H1 (cell line): ENCODE results near the gene SLC26A4. TPM values are rescaled to one million over a fixed set of nuclear protein-coding genes. Genes with fewer than 3 reads are reported as not detected.

Experiments
- ASH2L ChIP-seq: fragments of 200-600, 300-600 bp; sonication (generic); IDR thresholded peaks from one replicate; pipeline ENCODE4 v1.7.1; 2017; ENCODE audit warnings: low read length
- CEBPB ChIP-seq: IDR thresholded peaks from 2 replicates; pipeline ENCODE4 v1.6.1; 2012; ENCODE audit warnings: low read depth, low read length
- CTCF ChIP-seq, 3 experiments: IDR thresholded peaks; 1 replicate in 2 of 3; 2 replicates in 1 of 3; pipeline versions ENCODE4 v1.5.1 to v1.6.1; 2011; ENCODE audit warnings: low read length in 3 of 3, mild to moderate bottlenecking in 3 of 3, inconsistent platforms in 2 of 3, low read depth in 1 of 3, moderate library complexity in 1 of 3; ENCODE audit not compliant: insufficient read depth in 1 of 3; ENCODE audit errors: control extremely low read depth in 1 of 3
- EP300 ChIP-seq, 2 experiments: IDR thresholded peaks; 1 replicate in 1 of 2; 2 replicates in 1 of 2; pipeline ENCODE4 v1.6.1; 2011 to 2012; ENCODE audit warnings: low read depth in 2 of 2, low read length in 2 of 2, mild to moderate bottlenecking in 2 of 2, borderline replicate concordance in 1 of 2, inconsistent platforms in 1 of 2, moderate library complexity in 1 of 2
- FOSL1 ChIP-seq: IDR thresholded peaks from 2 replicates; pipeline ENCODE4 v1.6.1; 2011; ENCODE audit warnings: mild to moderate bottlenecking, low read depth, low read length, moderate library complexity; ENCODE audit not compliant: insufficient read depth
- HDAC6 ChIP-seq: IDR thresholded peaks from one replicate; pipeline ENCODE4 v1.7.1; 2012; ENCODE audit warnings: low read depth, mild to moderate bottlenecking, inconsistent platforms, low read length, moderate library complexity
- MAFK ChIP-seq: IDR thresholded peaks from 2 replicates; pipeline ENCODE4 v1.6.1; 2012; ENCODE audit warnings: low read depth, mild to moderate bottlenecking, improper control_type of control experiment, low read length
- PHF8 ChIP-seq: fragments of 200-600 bp; sonication (generic); conservative IDR thresholded peaks from 2 replicates; pipeline ENCODE4 v1.7.1; 2012; ENCODE audit warnings: low read depth, mild to moderate bottlenecking, inconsistent platforms, low read length, moderate library complexity
- POLR2A ChIP-seq, 2 experiments: IDR thresholded peaks; 1 replicate in 1 of 2; 2 replicates in 1 of 2; pipeline ENCODE4 v1.6.1; 2011; ENCODE audit warnings: low read depth in 2 of 2, low read length in 2 of 2, mild to moderate bottlenecking in 2 of 2; ENCODE audit errors: control extremely low read depth in 1 of 2
- POLR2AphosphoS5 ChIP-seq: IDR thresholded peaks from 2 replicates; pipeline ENCODE4 v1.6.1; 2011; ENCODE audit warnings: low read depth, low read length
- SIN3A ChIP-seq, 2 experiments: IDR thresholded peaks in 1 of 2; conservative IDR thresholded peaks in 1 of 2; 2 replicates each; pipeline ENCODE4 v1.6.1; 2011 to 2012; ENCODE audit warnings: low read length in 2 of 2, improper control_type of control experiment in 1 of 2, low read depth in 1 of 2, mild to moderate bottlenecking in 1 of 2
- SIX5 ChIP-seq: IDR thresholded peaks from 2 replicates; pipeline ENCODE4 v1.6.1; 2011; ENCODE audit warnings: mild to moderate bottlenecking, low read depth, low read length
- SP4 ChIP-seq: IDR thresholded peaks from 2 replicates; pipeline ENCODE4 v1.6.1; 2012; ENCODE audit warnings: low read length, inconsistent platforms
- SRF ChIP-seq: IDR thresholded peaks from 2 replicates; pipeline ENCODE4 v1.6.1; 2011; ENCODE audit warnings: mild to moderate bottlenecking, low read depth, low read length, moderate library complexity
- polyA plus RNA-seq, 7 experiments: library from polyadenylated mRNA; depleted of rRNA in 3 of 7; stranded (reverse) in 5 of 7; unstranded in 2 of 7; fragments of >200 nt in 5 of 7; fragments of 200-250 nt in 2 of 7; gene quantifications; 1 replicate in 5 of 7; 2 replicates in 1 of 7; 4 replicates in 1 of 7; pipeline versions ENCODE4 v1.2.1 to v1.2.3, GENCODE V29; 2011 to 2013; ENCODE audit warnings: missing spikeins in 2 of 7, mixed read lengths in 2 of 7
- total RNA-seq: library from RNA; stranded (reverse); fragmentation: NEBNext Ultra II Directional; extraction: Animal tissue kit (Norgen Biotek cat#: 25700); gene quantifications from 2 replicates; pipeline ENCODE4 v1.2.1, GENCODE V29; 2021

Gene SLC26A4
- total and polyA plus RNA-seq, 2 of the 8 experiments (the other 6 are each of a cell fraction or from before 2014, with no cell fraction given) = 0.11 to 0.35 TPM

- TF ChIP-seq CTCF (IDR thresholded peaks at IDR 0.05; ENCODE audit: control extremely low read depth in 1 of 3, insufficient read depth in 1 of 3, low read depth in 1 of 3, low read length in 3 of 3) (peak; percentile 28 to 48 (median 41)), POLR2AphosphoS5 (peak; percentile 83), CEBPB (no peak), SIN3A (conservative IDR thresholded peaks at IDR 0.05 in 1 of 2, IDR thresholded peaks at IDR 0.05 in 1 of 2; ENCODE audit: low read depth in 1 of 2, low read length in 2 of 2) (peak in 1 of 2 experiments; percentile 69; a peak in 2 of 4 replicates), POLR2A (IDR thresholded peaks at IDR 0.05; ENCODE audit: control extremely low read depth in 1 of 2, low read depth in 2 of 2, low read length in 2 of 2) (peak in 1 of 2 experiments; percentile 61; a peak in 1 of 3 replicates), SP4 (peak; percentile 68), SRF (no peak), MAFK (no peak), EP300 (IDR thresholded peaks at IDR 0.05; ENCODE audit: borderline replicate concordance in 1 of 2, low read depth in 2 of 2, low read length in 2 of 2) (no peak; a peak in 1 of 3 replicates), PHF8 (peak; percentile 87), ASH2L (no peak), FOSL1 (no peak), HDAC6 (no peak), SIX5 (peak; percentile 67; the same call in 1 of the 2 replicates)
Observed at GRCh38 chr7:107743567-107744344, 83.1 kb downstream of the SLC26A4 start, which contains the start of gene CBLL1 (continued).
